Keratinocyte (primary cell): ENCODE results near the gene PRKCE.

Experiments
- EZH2 ChIP-seq: IDR thresholded peaks from one replicate; pipeline ENCODE4 v1.6.1; 2012; ENCODE audit warnings: inconsistent platforms, mild to moderate bottlenecking, low read length, moderate library complexity
- TF ChIP-seq, protein P1 (sequence below), 3 experiments: IDR thresholded peaks in 1 of 3; conservative IDR thresholded peaks in 1 of 3; optimal IDR thresholded peaks in 1 of 3; 2 replicates in 2 of 3; 3 replicates in 1 of 3; pipeline versions ENCODE3 to v1.5.1; 2011; ENCODE audit warnings: low read length in 3 of 3, mild to moderate bottlenecking in 3 of 3, moderate library complexity in 2 of 3, control low read depth in 1 of 3, inconsistent platforms in 1 of 3; ENCODE audit not compliant: insufficient read depth in 2 of 3; ENCODE audit errors: extremely low read depth in 1 of 3

DNA sequence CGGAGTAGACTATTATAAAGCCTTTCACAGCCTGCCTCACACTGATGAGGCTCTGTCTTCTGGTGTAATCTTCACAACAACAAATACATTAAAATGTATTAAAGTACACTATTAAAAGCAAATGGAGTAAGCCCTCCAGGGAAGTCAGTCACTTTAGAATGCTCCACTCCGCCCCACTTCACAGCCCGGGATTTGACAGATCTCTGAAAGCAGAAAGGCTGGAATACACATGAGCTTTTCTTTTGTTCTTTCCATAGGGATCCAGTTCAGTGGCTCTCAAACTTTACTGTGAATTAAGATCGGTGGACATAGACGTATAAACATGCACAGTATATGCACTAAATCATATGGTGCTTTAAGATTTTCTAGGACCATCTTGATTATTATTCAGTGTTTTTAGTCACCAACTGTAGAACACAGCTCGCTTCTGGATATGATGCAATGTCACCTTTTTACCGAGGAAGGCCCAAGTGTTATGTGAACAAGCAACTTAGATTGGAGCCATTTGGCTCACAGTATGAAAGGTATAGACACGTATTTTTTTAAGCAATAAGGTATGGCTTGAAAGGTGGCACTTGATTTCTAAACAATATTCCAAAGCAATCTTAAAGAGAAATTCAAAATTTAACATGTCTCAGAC lies 151.1 kb downstream of the PRKCE start:
- TF ChIP-seq, protein P1, sequence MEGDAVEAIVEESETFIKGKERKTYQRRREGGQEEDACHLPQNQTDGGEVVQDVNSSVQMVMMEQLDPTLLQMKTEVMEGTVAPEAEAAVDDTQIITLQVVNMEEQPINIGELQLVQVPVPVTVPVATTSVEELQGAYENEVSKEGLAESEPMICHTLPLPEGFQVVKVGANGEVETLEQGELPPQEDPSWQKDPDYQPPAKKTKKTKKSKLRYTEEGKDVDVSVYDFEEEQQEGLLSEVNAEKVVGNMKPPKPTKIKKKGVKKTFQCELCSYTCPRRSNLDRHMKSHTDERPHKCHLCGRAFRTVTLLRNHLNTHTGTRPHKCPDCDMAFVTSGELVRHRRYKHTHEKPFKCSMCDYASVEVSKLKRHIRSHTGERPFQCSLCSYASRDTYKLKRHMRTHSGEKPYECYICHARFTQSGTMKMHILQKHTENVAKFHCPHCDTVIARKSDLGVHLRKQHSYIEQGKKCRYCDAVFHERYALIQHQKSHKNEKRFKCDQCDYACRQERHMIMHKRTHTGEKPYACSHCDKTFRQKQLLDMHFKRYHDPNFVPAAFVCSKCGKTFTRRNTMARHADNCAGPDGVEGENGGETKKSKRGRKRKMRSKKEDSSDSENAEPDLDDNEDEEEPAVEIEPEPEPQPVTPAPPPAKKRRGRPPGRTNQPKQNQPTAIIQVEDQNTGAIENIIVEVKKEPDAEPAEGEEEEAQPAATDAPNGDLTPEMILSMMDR (optimal IDR thresholded peaks at IDR 0.05 in 1 of 3, IDR thresholded peaks at IDR 0.05 in 1 of 3, conservative IDR thresholded peaks at IDR 0.05 in 1 of 3; ENCODE audit: extremely low read depth in 1 of 3, insufficient read depth in 2 of 3, low read length in 3 of 3): no peak
- no peak for TF ChIP-seq EZH2
